HG03025 (cell line): ENCODE measurements around the gene ASB6.

Experiments used
- ATAC-seq: cut with Tn5 transposase; IDR thresholded peaks from one replicate; pipeline ENCODE4 v1.9.1; 2021; ENCODE audit warnings: mild to moderate bottlenecking, moderate library complexity; ENCODE audit not compliant: unreplicated experiment, low FRiP score

The ASB6 gene

DNA sequence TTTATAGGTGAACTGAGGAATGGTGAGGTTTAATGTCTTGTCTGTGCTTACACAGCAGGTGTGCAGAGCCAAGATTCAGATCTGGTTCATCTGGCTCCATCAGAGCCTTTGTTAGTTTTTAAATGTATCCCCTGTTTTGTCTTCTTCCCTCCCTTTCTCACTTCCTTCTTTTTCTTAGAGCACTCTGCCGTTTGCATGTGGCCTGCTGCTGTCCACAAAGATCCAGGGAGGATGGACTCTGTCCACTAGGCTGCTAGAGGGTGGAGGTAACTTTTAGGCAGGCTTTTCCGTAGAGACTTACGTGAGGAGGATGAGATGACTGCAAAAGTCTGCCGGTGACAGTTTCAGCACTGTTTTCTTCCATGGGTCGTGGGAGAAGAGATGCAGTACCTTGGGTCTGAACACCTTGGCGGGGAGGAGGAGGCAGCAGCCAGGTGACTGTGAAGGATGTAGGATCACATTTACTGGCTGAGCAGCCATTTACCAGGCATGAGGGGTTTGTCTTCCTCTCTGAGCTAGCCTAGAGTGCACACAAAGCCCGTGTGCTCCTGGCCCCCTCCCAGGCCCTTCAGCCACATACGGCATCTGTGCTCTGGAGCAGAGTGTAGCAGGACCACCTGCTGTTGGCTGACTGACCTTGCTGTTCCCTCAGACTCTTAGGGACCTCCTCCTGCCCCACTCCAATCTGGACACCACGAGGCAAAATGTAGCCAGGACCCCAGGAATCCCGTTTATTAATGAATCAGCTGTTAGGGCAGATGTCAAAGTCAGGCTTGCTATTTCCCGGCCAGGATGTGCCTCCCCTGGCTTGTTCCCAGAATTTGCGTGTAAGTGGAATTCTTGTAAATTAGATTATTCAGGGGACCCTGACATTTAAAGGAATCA lies 14.2 kb downstream of the ASB6 start:
- no peak for ATAC-seq

- no peak for ATAC-seq
Measured at GRCh38 chr9:129626625-129627284, 15.2 kb downstream of the ASB6 start.

GRCh38 chr9:129626079-129626624 lies 15.8 kb downstream of the ASB6 start, which contains the start of gene NTMT1:
Gene NTMT1, plus strand, starts transcription at chr9:129626163. Its CDS starts 6,541 bp downstream, at chr9:129632704.
- ATAC-seq, result no peak

- ATAC-seq, result no peak
Measured at GRCh38 chr9:129624947-129625346, 17.0 kb downstream of the ASB6 start.

GRCh38 chr9:129624168-129624759 lies 17.7 kb downstream of the ASB6 start:
- no peak for ATAC-seq

- ATAC-seq, result no peak
Measured at GRCh38 chr9:129623331-129623730, 18.6 kb downstream of the ASB6 start.

GRCh38 chr9:129620669-129621295 lies 21.2 kb downstream of the ASB6 start, which contains the start of gene C9orf50:
Gene C9orf50, minus strand, starts transcription at chr9:129621101. Its CDS starts 527 bp downstream, at chr9:129620574.
- ATAC-seq, result no peak

DNA sequence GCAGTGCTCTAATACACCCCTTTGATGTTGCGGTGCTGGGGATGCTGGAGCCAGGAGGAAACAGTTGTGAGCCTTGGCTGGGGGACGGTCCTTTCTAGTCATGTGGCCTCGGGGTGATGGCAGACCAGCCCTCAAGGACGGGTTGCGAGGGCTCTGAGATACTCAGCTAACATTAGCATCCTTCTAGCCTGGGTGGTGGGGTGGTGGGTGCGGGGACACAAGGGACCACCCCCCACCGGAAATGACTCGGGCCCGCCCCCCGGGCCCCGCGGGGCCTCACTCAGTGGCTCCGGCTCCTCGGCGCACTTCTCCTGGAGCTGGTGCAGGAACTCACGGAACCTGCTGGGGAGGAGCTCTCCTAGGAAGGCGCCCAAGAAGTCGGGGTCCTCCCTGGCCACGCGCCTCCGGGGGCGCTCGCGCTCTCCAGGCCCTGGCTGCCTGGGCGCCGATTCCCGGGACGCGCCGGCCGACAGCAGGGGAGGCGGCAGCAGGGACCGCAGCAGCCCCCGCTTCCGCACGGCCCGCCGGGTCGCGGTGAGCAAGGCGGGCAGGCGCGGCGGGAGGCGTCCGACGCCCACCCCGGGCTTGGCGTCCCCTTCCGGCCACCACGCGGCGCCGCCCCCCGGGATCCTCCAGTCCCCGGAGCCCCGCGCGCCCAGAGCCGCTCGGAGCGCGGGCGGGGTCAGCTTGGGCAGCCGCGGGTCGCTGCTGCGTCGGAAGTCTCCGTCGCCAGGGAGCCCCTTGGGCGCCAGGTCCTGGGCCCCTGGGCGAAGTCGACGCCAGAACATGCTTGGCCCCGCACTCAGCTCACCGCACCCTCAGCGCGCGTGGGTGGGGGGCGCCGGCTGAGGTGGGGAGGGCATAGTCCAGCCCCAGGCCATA lies 21.9 kb downstream of the ASB6 start:
- no peak for ATAC-seq

DNA sequence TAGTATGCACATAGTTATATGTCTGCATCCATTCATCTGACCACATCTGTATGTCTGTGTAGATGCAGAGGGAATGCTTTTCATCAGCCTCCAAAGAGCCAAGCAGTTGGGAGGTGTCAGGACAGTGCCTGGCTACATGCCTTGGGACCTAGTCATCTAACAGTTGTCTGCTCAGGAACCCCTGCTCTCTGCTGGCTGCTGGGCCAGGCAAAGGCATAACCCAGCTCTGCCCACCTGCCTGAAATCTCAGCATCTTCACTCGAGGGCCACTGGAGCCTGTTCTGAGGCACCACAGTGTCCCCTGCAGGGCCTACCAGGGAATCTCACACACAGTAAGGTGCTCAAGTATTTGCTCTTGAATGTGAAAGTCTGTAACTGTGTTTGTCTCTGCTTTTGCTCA lies 24.8 kb downstream of the ASB6 start:
- ATAC-seq, result no peak

GRCh38 chr9:129615407-129616285 lies 26.3 kb downstream of the ASB6 start:
- no peak for ATAC-seq

DNA sequence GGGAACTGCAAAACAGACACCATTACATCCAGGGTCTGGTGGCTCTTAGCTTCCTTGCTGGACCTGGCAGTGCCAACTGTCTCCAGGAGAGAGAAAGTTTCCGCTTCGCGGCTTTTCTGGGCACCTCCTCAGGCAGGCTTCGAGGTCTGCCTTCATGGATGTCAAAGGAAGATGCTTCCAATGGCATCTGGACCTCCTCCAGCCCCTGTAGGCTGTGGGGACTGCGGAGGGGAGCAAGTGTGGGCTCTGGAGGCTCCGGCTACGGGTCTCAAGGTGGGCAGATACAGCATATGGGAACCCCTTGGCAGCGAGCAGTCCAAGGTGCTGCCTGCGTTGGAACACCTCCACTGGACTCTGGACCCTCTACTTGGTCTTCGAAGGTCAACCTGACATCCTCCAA lies 27.0 kb downstream of the ASB6 start:
- no peak for ATAC-seq

- no peak for ATAC-seq
Measured at GRCh38 chr9:129613520-129614175, 28.3 kb downstream of the ASB6 start.

- ATAC-seq, result no peak
Measured at GRCh38 chr9:129612815-129613519, 29.0 kb downstream of the ASB6 start.

DNA sequence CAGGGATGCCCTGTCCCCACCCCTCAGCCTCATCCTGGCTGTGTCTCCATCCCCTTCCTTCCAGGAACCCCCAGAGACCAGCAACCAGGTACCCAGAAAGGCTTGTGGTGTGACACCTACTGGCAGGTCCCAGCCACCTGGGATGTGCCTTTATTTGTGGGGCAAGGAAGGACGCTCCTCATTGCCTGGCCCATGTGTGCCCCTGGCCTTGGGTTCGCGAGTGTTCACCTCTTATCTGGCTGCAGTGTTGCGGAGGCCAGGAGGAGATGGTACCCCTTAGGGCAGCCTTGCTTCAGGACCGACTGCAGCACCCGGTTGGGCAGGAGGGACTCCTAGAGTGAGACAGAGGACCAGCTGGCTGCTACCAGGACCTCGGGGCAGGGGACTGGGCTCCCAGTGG lies 29.8 kb downstream of the ASB6 start:
- ATAC-seq, result no peak

DNA sequence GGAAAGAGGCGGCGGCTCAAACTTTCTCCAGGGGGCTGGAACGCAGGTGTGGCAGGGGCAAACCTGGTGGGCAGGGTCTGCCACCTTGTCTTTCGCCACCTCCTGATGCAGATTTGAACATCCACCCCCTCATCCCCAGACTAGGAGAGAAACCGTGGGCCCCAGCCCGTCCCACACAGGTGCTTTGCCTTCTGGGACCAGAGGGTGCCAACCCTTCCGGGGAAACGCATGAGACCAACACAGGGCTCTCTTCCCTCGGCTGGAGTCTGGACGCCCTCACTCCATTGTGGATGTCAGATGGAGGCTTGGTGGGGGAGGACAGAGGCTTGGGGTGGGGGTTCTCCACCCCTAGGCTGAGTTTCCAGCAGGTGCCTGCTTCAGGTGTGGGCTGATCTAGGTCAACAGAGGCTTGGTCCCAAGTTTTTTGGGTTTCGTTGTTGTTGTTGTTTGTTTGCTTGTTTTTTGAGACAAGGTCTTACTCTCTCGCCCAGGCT lies 30.6 kb downstream of the ASB6 start:
- no peak for ATAC-seq

DNA sequence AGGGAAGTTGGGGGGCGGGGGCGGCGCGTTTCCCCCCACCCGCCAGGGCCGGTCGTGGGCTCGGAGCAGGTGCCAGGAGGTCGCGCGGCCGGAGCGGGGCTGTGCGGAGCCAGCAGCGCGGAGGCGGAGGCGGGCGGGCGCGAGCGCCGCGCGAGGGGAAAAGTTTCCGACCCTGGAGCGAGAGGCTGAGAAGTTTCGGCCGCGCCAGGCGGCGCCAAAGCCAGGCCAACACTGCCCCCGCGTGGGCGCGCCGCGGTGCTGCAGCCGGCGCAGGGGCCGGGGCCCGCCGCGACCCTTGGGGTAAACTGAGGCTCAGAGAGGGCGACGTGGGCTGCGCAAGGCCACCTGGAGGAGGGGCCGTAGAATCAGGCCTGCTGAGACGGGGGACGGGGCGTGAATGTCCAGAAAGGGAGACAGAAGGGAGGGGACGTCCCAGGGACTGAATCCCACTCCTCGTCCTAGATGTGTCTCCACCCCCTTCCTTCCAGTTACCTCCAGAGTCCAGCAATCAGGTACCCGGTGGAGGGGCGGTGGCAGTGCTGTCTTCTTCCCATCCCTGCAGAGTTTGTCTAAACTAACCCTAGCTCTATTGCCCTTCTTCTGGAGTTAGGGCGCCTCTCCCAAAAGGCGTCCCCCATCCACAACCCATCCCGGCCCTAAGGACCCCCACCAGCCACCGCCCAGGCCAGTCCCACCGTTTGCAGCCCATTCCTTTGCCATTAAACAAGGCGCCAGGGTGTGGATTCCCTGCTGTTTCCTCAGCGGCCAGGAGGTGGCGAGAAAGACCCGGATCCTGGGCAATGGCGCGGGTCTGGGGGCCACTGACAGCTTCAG lies 31.3 kb downstream of the ASB6 start:
- no peak for ATAC-seq

DNA sequence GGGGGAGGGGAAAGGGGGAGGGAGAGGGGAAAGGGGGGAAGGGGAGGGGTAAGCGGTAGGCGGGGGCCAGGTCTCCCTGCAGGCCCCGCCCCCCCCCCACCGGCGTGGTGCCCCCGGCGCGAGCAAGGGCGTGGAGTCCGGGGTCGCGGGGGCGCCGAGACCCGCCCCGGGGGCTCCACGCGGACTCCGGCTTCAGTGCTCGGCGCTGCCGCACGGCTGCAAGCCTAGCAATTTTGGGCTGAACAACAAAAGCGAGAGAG lies 31.8 kb downstream of the ASB6 start:
- ATAC-seq, result no peak
